ENCODE measurements around the gene CLIC6. TPM values are rescaled to one million over a fixed set of nuclear protein-coding genes. Genes with fewer than 3 reads are reported as not detected.

CLIC6 gene
- total and polyA plus RNA-seq, 3 donors from 2014 or later, result 0.16 to 2.0 (median 0.37) TPM

- 89 to 93% methylated on average over 6 of the region's 6 CpGs for WGBS, 2 donors
- no peak overlapping the region for H3K4me3 ChIP-seq
- intact Hi-C loops (cut with DNase I; ENCODE audit: low total_unique reads), result no loop called here
- H3K27me3 ChIP-seq, result no peaks in the 10 kb centered on the region
- no peaks in the 10 kb centered on the region for H3K36me3 ChIP-seq (ENCODE audit: low read depth, missing control alignments)
- DNase-seq, result no peak
- no peaks in the 10 kb centered on the region for H3K9me3 ChIP-seq
- TF ChIP-seq, protein P1, sequence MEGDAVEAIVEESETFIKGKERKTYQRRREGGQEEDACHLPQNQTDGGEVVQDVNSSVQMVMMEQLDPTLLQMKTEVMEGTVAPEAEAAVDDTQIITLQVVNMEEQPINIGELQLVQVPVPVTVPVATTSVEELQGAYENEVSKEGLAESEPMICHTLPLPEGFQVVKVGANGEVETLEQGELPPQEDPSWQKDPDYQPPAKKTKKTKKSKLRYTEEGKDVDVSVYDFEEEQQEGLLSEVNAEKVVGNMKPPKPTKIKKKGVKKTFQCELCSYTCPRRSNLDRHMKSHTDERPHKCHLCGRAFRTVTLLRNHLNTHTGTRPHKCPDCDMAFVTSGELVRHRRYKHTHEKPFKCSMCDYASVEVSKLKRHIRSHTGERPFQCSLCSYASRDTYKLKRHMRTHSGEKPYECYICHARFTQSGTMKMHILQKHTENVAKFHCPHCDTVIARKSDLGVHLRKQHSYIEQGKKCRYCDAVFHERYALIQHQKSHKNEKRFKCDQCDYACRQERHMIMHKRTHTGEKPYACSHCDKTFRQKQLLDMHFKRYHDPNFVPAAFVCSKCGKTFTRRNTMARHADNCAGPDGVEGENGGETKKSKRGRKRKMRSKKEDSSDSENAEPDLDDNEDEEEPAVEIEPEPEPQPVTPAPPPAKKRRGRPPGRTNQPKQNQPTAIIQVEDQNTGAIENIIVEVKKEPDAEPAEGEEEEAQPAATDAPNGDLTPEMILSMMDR (IDR thresholded peaks at IDR 0.05), result no peak
- TF ChIP-seq POLR2A (IDR thresholded peaks at IDR 0.05), result no peak
- H3K4me1 ChIP-seq, result no peaks in the 10 kb centered on the region
- H3K27ac ChIP-seq, result no peak overlapping the region
Measured at GRCh38 chr21:34736116-34736874, 67.5 kb downstream of the CLIC6 start.

DNA sequence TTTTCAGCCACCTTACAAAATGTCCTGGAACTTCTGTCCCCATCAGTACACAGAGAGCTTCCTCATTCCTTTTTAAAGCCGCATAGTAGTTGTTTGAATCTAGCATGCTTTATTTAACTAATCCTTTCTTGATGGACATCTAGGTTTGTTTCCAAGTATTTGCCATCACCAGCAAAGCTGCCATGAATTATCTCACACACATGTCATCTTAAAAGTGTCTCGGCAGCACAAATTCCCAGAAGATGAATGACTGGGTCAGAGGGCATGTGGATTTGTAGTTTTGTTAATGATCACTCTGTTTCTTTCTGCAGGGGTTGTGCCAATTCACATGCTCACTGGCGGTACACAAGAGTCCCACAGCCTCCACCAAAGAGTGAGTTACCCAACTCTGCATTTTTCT is 68.3 kb downstream of the CLIC6 start:
- intact Hi-C loops (cut with DNase I; ENCODE audit: low total_unique reads), result no loop called here
- Histone ChIP-seq H3K27ac (no peak overlapping the region), H3K27me3 (no peaks in the 10 kb centered on the region), H3K4me1 (no peaks in the 10 kb centered on the region), H3K4me3 (no peak overlapping the region), H3K9me3 (no peaks in the 10 kb centered on the region), H3K36me3 (ENCODE audit: low read depth, missing control alignments) (no peaks in the 10 kb centered on the region)
- TF ChIP-seq, protein P1 (IDR thresholded peaks at IDR 0.05), result no peak
- no peak for TF ChIP-seq POLR2A (IDR thresholded peaks at IDR 0.05)
- WGBS, 2 donors, result 69 to 76% methylated on average over 3 of the region's 3 CpGs
- DNase-seq, result no peak

DNA sequence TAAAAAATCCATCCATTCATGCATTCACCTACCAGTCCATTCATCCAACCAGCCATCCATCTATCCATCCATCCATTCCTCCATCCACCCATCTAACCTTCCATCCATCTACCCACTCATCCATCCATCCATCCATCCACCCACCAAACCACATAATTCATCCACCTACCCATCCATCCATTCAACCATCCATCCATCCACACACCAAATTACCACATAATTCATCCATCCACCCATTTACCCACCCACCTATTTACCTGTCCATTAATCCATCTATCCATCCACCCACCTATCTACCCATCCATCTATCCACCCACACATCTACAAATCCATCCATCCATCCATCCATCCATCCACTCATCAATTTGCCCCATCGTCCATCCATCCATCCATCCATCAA is 71.4 kb downstream of the CLIC6 start:
- Histone ChIP-seq H3K36me3 (ENCODE audit: low read depth, missing control alignments) (no peaks in the 10 kb centered on the region), H3K4me3 (no peak overlapping the region), H3K4me1 (no peaks in the 10 kb centered on the region), H3K27me3 (no peaks in the 10 kb centered on the region), H3K9me3 (no peaks in the 10 kb centered on the region), H3K27ac (no peak overlapping the region)
- intact Hi-C loops (cut with DNase I; ENCODE audit: low total_unique reads), result loop anchor here (10.0 kb wide), 1 partner anchor 145 kb away; no protein-coding TSS in a partner anchor
- TF ChIP-seq, protein P1 (IDR thresholded peaks at IDR 0.05), result no peak
- TF ChIP-seq POLR2A (IDR thresholded peaks at IDR 0.05), result no peak
- DNase-seq, result no peak
- 91 to 92% methylated on average over 1 of the region's 1 CpG for WGBS, 2 donors

GRCh38 chr21:34743285-34743684 is 74.5 kb downstream of the CLIC6 start:
- Histone ChIP-seq H3K4me3 (no peak overlapping the region), H3K9me3 (no peaks in the 10 kb centered on the region), H3K27ac (no peak overlapping the region), H3K4me1 (no peaks in the 10 kb centered on the region), H3K36me3 (ENCODE audit: low read depth, missing control alignments) (no peaks in the 10 kb centered on the region), H3K27me3 (no peaks in the 10 kb centered on the region)
- 90 to 94% methylated on average over 9 of the region's 9 CpGs for WGBS, 2 donors
- DNase-seq, result no peak
- intact Hi-C loops (cut with DNase I; ENCODE audit: low total_unique reads), result loop anchor here (10.0 kb wide), 1 partner anchor 142 kb away; no protein-coding TSS in a partner anchor
- TF ChIP-seq, protein P1 (IDR thresholded peaks at IDR 0.05), result no peak
- TF ChIP-seq POLR2A (IDR thresholded peaks at IDR 0.05), result no peak

DNA sequence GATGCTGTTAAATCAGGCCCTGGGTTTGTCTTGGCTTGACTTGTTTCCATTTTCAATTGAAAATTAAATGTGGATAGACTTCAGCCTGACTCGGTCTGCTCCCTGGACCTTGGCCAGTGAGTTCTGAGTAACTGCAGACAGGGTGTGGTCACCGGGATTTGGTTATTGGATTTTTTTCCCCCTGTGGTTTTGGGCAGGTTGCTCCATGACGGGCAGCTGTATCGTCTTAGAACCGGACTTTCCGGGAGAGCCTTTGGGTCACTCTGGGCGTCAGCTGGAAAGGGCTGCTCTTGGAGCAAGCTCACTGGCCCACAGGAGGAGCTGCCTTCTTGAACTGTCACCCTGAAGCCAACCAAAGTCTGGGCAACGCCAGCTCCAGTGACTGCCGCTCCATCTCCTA is 75.0 kb downstream of the CLIC6 start:
- Histone ChIP-seq H3K9me3 (no peaks in the 10 kb centered on the region), H3K4me3 (no peak overlapping the region), H3K4me1 (no peaks in the 10 kb centered on the region), H3K27ac (no peak overlapping the region), H3K36me3 (ENCODE audit: low read depth, missing control alignments) (no peaks in the 10 kb centered on the region), H3K27me3 (no peaks in the 10 kb centered on the region)
- intact Hi-C loops (cut with DNase I; ENCODE audit: low total_unique reads), result loop anchor here (10.0 kb wide), 1 partner anchor 141 kb away; no protein-coding TSS in a partner anchor
- TF ChIP-seq POLR2A (IDR thresholded peaks at IDR 0.05), result no peak
- TF ChIP-seq, protein P1 (IDR thresholded peaks at IDR 0.05), result no peak
- 75% methylated on average over 9 of the region's 9 CpGs for WGBS, 2 donors
- DNase-seq, result no peak

Data from testis (tissue), 3 donors.